Heart left ventricle (tissue), 13 donors: ENCODE data around the gene ITPKA.
"Not testable (repeated sequence)": the region's sequence is repeated elsewhere in the genome, so short reads cannot be mapped to it uniquely, and the experiment has no call there.

Experiments used
- CTCF ChIP-seq, 12 donors: fragments of 200-600 bp; sonication (generic) in 4 of 12; IDR thresholded peaks; one replicate each; pipeline versions ENCODE4 v1.5.0 to v1.8.0; 2018 to 2022; ENCODE audit warnings: antibody characterized with exemption in 12 of 12, mild to moderate bottlenecking in 5 of 12
- POLR2A ChIP-seq, 2 donors: fragments of 450-650 bp; IDR thresholded peaks; one replicate each; pipeline ENCODE4 v1.6.1; 2017; ENCODE audit warnings: antibody characterized with exemption in 2 of 2, mild to moderate bottlenecking in 2 of 2, moderate library complexity in 2 of 2
- donor health status: ischemic (EF 13 %, LVEDD 7.1; RV severe dilation, severe dysfunction).
- donor health status: DM: no; HTN: yes; CAD: no.
- donor health status: DM: no; HTN: no; CAD: no.
- donor health status: ischemic (EF 25% LVEDD 6.9; RV normal size, moderate dysfunction).
- donor health status: ischemic (EF 25% LVEDD 5.7; RV mildly dilated, moderate dysfunction).
- donor health status: ischemic (EF 35%, LVEDD 5.7; RV mildly dilated, moderate dysfunction).
- donor health status: nonischemic (EF 11% LVEDD 7.7; RV severe dilation, severe dysfunction).
- donor health status: DM: yes; HTN: yes; CAD: no.
- donor health status: PGD.
- donor health status: ischemic (EF 29% LVEDD 5.4; RV normal size, mild dysfunction).
- donor health status: nonischemic (EF 23%, LVEDD 6.1; RV moderate dilation, normal function).

- TF ChIP-seq CTCF, POLR2A (IDR thresholded peaks at IDR 0.05): not testable (repeated sequence)
These were observed 24.0 kb upstream of the ITPKA start for GRCh38 chr15:41469644-41470043.
